CD8-positive, alpha-beta memory T cell (primary cell): Measurements from ENCODE around the gene UCKL1. TPM values are rescaled to one million over a fixed set of nuclear protein-coding genes. Genes with fewer than 3 reads are reported as not detected.
A peak's percentile ranks its signal among the peaks of the same experiment; 100 is the strongest.
"Not testable (repeated sequence)": the region's sequence is repeated elsewhere in the genome, so short reads cannot be mapped to it uniquely, and the experiment has no call there.

ENCODE experiments used
- CTCF ChIA-PET: fragments of 350-600 bp; sonication (Branson Sonifier 250); formaldehyde crosslinking; loops from one replicate; lab custom pipeline; 2021; ENCODE audit warnings: antibody characterized with exemption; lab: Charles Lee
- POLR2A ChIA-PET: fragments of 350-600 bp; sonication (Branson Sonifier 250); formaldehyde crosslinking; loops from one replicate; lab custom pipeline; 2021; ENCODE audit warnings: antibody characterized with exemption; lab: Charles Lee
- DNase-seq, 5 donors: peaks; one replicate each; pipeline versions ENCODE4 v3.0.0 to v3.0.0-alpha.2; 2020 to 2022; ENCODE audit warnings: mixed read lengths in 1 of 5
- H3K27ac ChIP-seq: one replicate; pipeline ENCODE4 v1.7.0; 2013; ENCODE audit warnings: low read depth, mild to moderate bottlenecking, low read length, moderate library complexity
- H3K27me3 ChIP-seq: 2 replicates; pipeline ENCODE4 v1.7.0; 2013; ENCODE audit warnings: low read length, mild to moderate bottlenecking; ENCODE audit not compliant: insufficient read depth, poor library complexity, severe bottlenecking
- H3K36me3 ChIP-seq: 2 replicates; pipeline ENCODE4 v1.7.0; 2013; ENCODE audit warnings: mild to moderate bottlenecking, low read length, moderate library complexity; ENCODE audit not compliant: insufficient read depth
- H3K4me1 ChIP-seq: 2 replicates; pipeline ENCODE4 v1.7.0; 2013; ENCODE audit warnings: mild to moderate bottlenecking, low read length, moderate library complexity; ENCODE audit not compliant: insufficient read depth
- H3K4me3 ChIP-seq: 2 replicates; pipeline ENCODE4 v1.7.0; 2013; ENCODE audit warnings: mild to moderate bottlenecking, low read length
- H3K9me3 ChIP-seq: 2 replicates; pipeline ENCODE4 v1.7.0; 2013; ENCODE audit warnings: mild to moderate bottlenecking, low read length
- H3K27ac Mint-ChIP-seq, 8 donors: one replicate each; pipeline ENCODE4 v1.8.0; 2020 to 2021; ENCODE audit warnings: mixed read lengths in 8 of 8, mild to moderate bottlenecking in 6 of 8, inconsistent platforms in 3 of 8, moderate library complexity in 3 of 8
- H3K27me3 Mint-ChIP-seq, 2 donors: one replicate each; pipeline ENCODE4 v1.8.0; 2020 to 2021; ENCODE audit warnings: mixed read lengths in 2 of 2, mild to moderate bottlenecking in 1 of 2, moderate library complexity in 1 of 2
- H3K36me3 Mint-ChIP-seq, 3 donors: one replicate each; pipeline ENCODE4 v1.8.0; 2020 to 2021; ENCODE audit warnings: mixed read lengths in 3 of 3, inconsistent platforms in 1 of 3, mild to moderate bottlenecking in 1 of 3
- H3K4me1 Mint-ChIP-seq, 3 donors: one replicate each; pipeline ENCODE4 v1.8.0; 2020 to 2021; ENCODE audit warnings: mixed read lengths in 3 of 3, inconsistent platforms in 1 of 3, mild to moderate bottlenecking in 1 of 3
- H3K4me3 Mint-ChIP-seq, 7 donors: one replicate each; pipeline ENCODE4 v1.8.0; 2020 to 2021; ENCODE audit warnings: mixed read lengths in 7 of 7, mild to moderate bottlenecking in 6 of 7, moderate library complexity in 4 of 7, inconsistent platforms in 2 of 7
- H3K9me3 Mint-ChIP-seq, 5 donors: one replicate each; pipeline ENCODE4 v1.8.0; 2020 to 2022; ENCODE audit warnings: mixed read lengths in 5 of 5, mild to moderate bottlenecking in 3 of 5, moderate library complexity in 2 of 5, inconsistent platforms in 1 of 5
- polyA plus RNA-seq: library from polyadenylated mRNA; unstranded; fragments of 300-500 nt; fragmentation: Illumina TruSeq; gene quantifications from one replicate; pipeline ENCODE4 v1.2.3, GENCODE V29; 2021
- total RNA-seq, 2 experiments: library from RNA; stranded (reverse); gene quantifications; one replicate each; pipeline ENCODE4 v1.2.3, GENCODE V29; 2021

UCKL1 gene
- total and polyA plus RNA-seq, 3 experiments from 2014 or later: 34.5 to 36.2 (median 35.7) TPM

DNA sequence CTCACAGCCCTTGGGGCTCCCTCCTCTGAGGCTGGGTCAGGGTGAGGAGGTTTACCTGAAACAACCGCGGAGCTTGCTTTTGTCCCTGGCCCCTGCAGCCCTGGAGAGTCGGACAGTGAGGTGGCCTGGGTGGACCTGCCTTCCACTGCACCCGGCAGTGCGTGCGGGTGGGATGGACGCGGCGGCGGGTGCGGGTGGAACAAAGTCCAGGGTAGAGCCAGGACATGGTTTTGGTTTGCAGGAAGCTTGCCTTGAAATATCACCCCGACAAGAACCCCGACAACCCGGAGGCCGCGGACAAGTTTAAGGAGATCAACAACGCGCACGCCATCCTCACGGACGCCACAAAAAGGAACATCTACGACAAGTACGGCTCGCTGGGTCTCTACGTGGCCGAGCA is 27.1 kb downstream of the UCKL1 start:
- no peak overlapping the region for H3K27ac Mint-ChIP-seq
- Histone ChIP-seq H3K9me3 (no peaks in the 10 kb centered on the region), H3K36me3 (peaks cover 33% of the 10 kb centered on the region), H3K27ac (no peak overlapping the region), H3K4me3 (no peak overlapping the region), H3K4me1 (no peaks in the 10 kb centered on the region), H3K27me3 (no peaks in the 10 kb centered on the region)
- peaks cover 11 to 28% (median 27%) of the 10 kb centered on the region in 3 donors for H3K4me1 Mint-ChIP-seq
- no peak for DNase-seq
- ChIA-PET POLR2A (no interaction called here), CTCF (interaction anchor here (1.6 kb wide), 1 partner anchor 110 kb away, joined by 4 read pairs; no protein-coding TSS in a partner anchor)
- H3K4me3 Mint-ChIP-seq: no peak overlapping the region
- H3K9me3 Mint-ChIP-seq: no peaks in the 10 kb centered on the region
- no peaks in the 10 kb centered on the region for H3K27me3 Mint-ChIP-seq
- H3K36me3 Mint-ChIP-seq: peaks cover 0 to 82% (median 10%) of the 10 kb centered on the region in 3 donors

DNA sequence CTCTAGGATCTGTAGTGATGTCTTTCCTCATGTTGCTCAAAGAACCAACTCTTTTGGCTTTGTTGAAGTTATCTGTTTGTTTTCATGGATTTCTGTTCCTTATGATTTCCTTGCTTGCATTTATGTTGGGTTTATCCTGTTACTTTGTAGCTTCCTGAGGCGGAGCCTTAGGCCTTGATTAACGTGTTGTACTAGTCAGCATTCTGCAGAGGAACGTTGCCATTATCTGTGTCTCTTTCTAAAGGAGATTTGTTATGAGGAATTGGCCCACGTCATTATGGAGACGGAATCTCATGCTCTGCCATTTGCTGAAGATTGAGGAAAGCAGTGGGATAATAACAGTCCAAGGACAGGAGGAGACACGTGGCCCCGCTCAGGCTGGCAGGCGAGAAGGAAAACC is 29.9 kb downstream of the UCKL1 start:
- Mint-ChIP-seq H3K27ac (peak overlapping the region in 2 of 8 donors; percentile 5 to 82), H3K9me3 (no peaks in the 10 kb centered on the region), H3K36me3 (peaks cover 0 to 64% (median 8%) of the 10 kb centered on the region in 3 donors), H3K4me3 (no peak overlapping the region), H3K27me3 (no peaks in the 10 kb centered on the region), H3K4me1 (peaks cover 14 to 33% (median 32%) of the 10 kb centered on the region in 3 donors)
- ChIA-PET CTCF (no interaction called here), POLR2A (no interaction called here)
- no peaks in the 10 kb centered on the region for H3K4me1 ChIP-seq
- no peaks in the 10 kb centered on the region for H3K9me3 ChIP-seq
- H3K4me3 ChIP-seq: no peak overlapping the region
- no peak overlapping the region for H3K27ac ChIP-seq
- no peaks in the 10 kb centered on the region for H3K27me3 ChIP-seq
- no peak for DNase-seq
- H3K36me3 ChIP-seq: peaks cover 21% of the 10 kb centered on the region

DNA sequence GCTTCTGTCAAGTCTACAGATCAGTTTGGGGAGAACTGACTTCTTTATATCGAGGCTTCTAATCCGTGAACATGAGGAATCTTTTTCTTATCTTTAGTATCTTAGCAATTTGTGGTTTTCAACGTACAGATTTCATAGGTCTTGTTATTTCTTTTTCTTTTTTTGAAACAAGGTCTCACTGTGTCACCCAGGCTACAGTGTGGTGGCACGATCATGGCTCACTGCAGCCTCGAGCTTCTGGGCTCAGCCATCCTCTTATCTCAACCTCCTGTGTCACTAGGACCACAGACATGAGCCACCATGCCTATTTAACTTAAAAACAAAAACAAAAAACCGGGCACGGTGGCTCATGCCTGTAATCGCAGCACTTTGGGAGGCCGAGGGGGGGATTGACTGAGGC is 32.0 kb downstream of the UCKL1 start:
- DNase-seq: no peak
- Mint-ChIP-seq H3K27me3 (no peaks in the 10 kb centered on the region), H3K27ac (peak overlapping the region in 3 of 8 donors; percentile 1 to 45 (median 17)), H3K36me3 (peaks cover 0 to 50% (median 5%) of the 10 kb centered on the region in 3 donors), H3K4me1 (peaks cover 14 to 33% (median 32%) of the 10 kb centered on the region in 3 donors), H3K4me3 (no peak overlapping the region), H3K9me3 (no peaks in the 10 kb centered on the region)
- no peaks in the 10 kb centered on the region for H3K27me3 ChIP-seq
- no peak overlapping the region for H3K27ac ChIP-seq
- H3K4me1 ChIP-seq: no peaks in the 10 kb centered on the region
- POLR2A ChIA-PET: no interaction called here
- CTCF ChIA-PET: interaction anchor here (1.2 kb wide), 1 partner anchor 50 kb away, joined by 3 read pairs; no protein-coding TSS in a partner anchor
- no peaks in the 10 kb centered on the region for H3K9me3 ChIP-seq
- H3K4me3 ChIP-seq: no peak overlapping the region
- H3K36me3 ChIP-seq: peaks cover 12% of the 10 kb centered on the region

DNA sequence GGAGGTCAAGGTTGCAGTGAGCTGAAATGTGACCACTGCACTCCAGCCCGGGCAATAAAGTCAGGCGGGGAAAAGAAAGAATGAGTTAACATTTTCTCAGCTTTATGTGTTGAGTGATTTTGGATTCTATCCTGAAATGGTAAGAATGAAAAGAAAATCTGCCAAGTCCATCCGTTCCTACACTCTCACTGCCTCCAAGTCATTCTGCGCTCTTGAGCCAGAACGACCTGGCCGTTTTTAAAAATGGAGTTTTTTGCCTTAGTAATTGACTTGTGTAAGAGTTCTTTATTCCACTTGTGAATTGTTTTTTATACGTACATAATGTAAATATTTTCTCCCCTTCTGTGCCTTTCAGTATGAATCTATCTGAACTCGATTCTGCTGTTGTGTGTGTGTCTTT is 32.6 kb downstream of the UCKL1 start:
- Histone ChIP-seq H3K36me3 (peaks cover 8% of the 10 kb centered on the region), H3K27ac (no peak overlapping the region), H3K4me3 (no peak overlapping the region), H3K4me1 (no peaks in the 10 kb centered on the region), H3K9me3 (no peaks in the 10 kb centered on the region), H3K27me3 (no peaks in the 10 kb centered on the region)
- peaks cover 14 to 33% (median 32%) of the 10 kb centered on the region in 3 donors for H3K4me1 Mint-ChIP-seq
- H3K36me3 Mint-ChIP-seq: peaks cover 0 to 49% (median 4%) of the 10 kb centered on the region in 3 donors
- POLR2A ChIA-PET: no interaction called here
- no peak for DNase-seq
- H3K9me3 Mint-ChIP-seq: no peaks in the 10 kb centered on the region
- no peaks in the 10 kb centered on the region for H3K27me3 Mint-ChIP-seq
- H3K4me3 Mint-ChIP-seq: no peak overlapping the region
- peak overlapping the region in 3 of 8 donors; percentile 1 to 45 (median 8) for H3K27ac Mint-ChIP-seq
- CTCF ChIA-PET: no interaction called here

DNA sequence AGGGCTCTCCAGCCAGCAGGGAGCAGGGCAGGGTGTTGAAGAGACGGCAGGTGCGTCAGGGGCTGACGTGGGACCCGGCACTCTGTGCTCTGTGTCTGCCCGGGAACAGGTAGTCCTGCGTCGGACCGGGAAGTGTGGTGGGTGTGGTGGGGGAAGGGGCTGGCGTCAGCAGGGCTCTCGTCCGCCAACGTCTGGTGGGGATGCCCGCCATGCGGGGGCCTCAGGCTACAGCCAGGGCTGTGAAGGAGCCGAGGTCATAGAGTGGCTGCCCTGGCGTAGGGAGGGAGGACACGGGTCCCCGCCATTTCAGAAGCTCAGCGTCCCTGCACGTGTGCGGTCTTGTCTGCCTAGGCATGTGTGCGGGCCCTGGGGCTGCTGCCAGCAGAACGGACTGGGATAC is 36.0 kb downstream of the UCKL1 start:
- no peak for DNase-seq
- H3K4me1 Mint-ChIP-seq: peaks cover 9 to 29% (median 18%) of the 10 kb centered on the region in 3 donors
- no peaks in the 10 kb centered on the region for H3K9me3 ChIP-seq
- H3K4me3 Mint-ChIP-seq: no peak overlapping the region
- no peaks in the 10 kb centered on the region for H3K4me1 ChIP-seq
- H3K27me3 ChIP-seq: no peaks in the 10 kb centered on the region
- H3K4me3 ChIP-seq: no peak overlapping the region
- H3K36me3 ChIP-seq: no peaks in the 10 kb centered on the region
- no peaks in the 10 kb centered on the region for H3K27me3 Mint-ChIP-seq
- H3K27ac ChIP-seq: no peak overlapping the region
- ChIA-PET CTCF (no interaction called here), POLR2A (no interaction called here)
- H3K36me3 Mint-ChIP-seq: peaks cover 2 to 40% (median 10%) of the 10 kb centered on the region in 3 donors
- H3K27ac Mint-ChIP-seq: peak overlapping the region in 1 of 8 donors; percentile 29
- H3K9me3 Mint-ChIP-seq: peaks cover 2 to 4% (median 4%) of the 10 kb centered on the region in 5 donors

DNA sequence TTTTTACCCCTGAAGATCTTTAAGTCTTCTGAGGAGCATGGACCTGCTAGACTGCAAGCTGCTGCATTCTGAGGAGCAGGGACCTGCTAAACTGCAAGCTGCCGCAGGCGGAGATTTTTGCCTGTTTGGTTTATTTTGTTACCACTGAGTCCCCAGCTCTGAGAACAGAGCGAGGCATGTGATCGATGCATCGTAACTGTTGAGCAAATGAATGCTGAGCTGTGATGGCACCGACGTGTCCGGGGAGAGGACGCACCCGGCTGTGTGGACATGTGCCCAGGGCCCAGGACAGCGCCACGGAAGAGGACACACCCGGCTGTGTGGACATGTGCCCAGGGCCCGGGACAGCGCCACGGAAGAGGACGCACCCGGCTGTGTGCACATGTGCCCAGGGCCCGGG is 37.1 kb downstream of the UCKL1 start:
- ChIA-PET POLR2A (no interaction called here), CTCF (no interaction called here)
- H3K4me3 Mint-ChIP-seq: no peak overlapping the region
- Histone ChIP-seq H3K4me3 (no peak overlapping the region), H3K9me3 (no peaks in the 10 kb centered on the region), H3K36me3 (no peaks in the 10 kb centered on the region), H3K4me1 (no peaks in the 10 kb centered on the region), H3K27ac (no peak overlapping the region), H3K27me3 (no peaks in the 10 kb centered on the region)
- H3K27me3 Mint-ChIP-seq: no peaks in the 10 kb centered on the region
- H3K4me1 Mint-ChIP-seq: peaks cover 9 to 21% (median 14%) of the 10 kb centered on the region in 3 donors
- peaks cover 7 to 39% (median 10%) of the 10 kb centered on the region in 3 donors for H3K36me3 Mint-ChIP-seq
- peaks cover 2 to 4% (median 4%) of the 10 kb centered on the region in 5 donors for H3K9me3 Mint-ChIP-seq
- no peak for DNase-seq
- no peak overlapping the region for H3K27ac Mint-ChIP-seq

DNA sequence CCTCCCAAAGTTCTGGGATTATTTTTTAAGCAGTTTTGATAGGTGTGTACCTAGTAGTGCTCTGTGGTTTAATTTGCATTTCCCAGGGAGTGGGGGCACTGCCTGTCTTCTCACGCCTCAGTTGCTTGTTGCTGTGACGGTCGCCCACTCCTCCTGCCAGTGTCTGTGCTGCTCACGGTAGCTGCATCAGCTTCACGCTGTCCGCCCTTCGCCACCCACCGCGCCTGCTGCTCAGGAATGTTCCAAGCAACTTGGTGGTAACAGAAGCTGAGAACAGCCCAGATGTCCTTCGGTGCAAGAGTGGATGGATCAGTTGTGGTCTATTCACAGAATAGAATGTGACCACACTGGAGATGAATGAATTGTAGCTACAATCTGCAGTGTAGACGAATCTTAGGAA is 38.4 kb downstream of the UCKL1 start:
- Mint-ChIP-seq H3K9me3 (peaks cover 2 to 4% (median 4%) of the 10 kb centered on the region in 5 donors), H3K36me3 (peaks cover 7 to 42% (median 10%) of the 10 kb centered on the region in 3 donors), H3K4me1 (peaks cover 10 to 25% (median 13%) of the 10 kb centered on the region in 3 donors), H3K27me3 (no peaks in the 10 kb centered on the region), H3K27ac (peak overlapping the region in 4 of 8 donors; percentile 6 to 78 (median 17)), H3K4me3 (no peak overlapping the region)
- H3K4me3 ChIP-seq: no peak overlapping the region
- no peaks in the 10 kb centered on the region for H3K9me3 ChIP-seq
- H3K27ac ChIP-seq: no peak overlapping the region
- H3K4me1 ChIP-seq: no peaks in the 10 kb centered on the region
- no peak for DNase-seq
- ChIA-PET CTCF (interaction anchor here (0.9 kb wide), 1 partner anchor 22 kb away, joined by 3 read pairs; no protein-coding TSS in a partner anchor), POLR2A (no interaction called here)
- H3K36me3 ChIP-seq: no peaks in the 10 kb centered on the region
- no peaks in the 10 kb centered on the region for H3K27me3 ChIP-seq

DNA sequence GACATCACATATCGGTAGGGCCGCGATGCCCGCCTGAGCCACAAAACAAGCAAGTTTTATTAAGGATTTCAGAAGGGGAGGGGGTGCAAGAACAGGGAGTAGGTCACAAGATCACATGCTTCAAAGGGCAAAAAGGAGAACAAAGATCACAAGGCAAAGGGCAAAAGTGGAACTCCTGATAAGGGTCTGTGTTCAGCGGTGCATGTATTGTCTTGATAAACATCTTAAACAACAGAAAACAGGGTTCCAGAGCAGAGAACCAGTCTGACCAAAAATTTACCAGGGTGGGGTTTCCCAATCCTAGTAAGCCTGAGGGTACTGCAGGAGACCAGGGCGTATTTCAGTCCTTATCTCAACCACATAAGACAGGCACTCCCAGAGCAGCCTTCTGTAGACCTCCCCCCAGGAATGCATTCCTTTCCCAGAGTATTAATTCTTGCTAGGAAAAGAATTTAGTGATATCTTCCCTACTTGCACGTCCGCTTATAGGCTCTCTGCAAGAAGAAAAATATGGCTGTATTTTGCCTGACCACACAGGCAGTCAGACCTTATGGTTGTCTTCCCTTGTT is 39.8 kb downstream of the UCKL1 start:
- H3K4me3 Mint-ChIP-seq, H3K36me3 ChIP-seq, H3K27me3 ChIP-seq, POLR2A ChIA-PET, H3K4me3 ChIP-seq, H3K27ac ChIP-seq, H3K4me1 ChIP-seq, DNase-seq, H3K27me3 Mint-ChIP-seq, H3K9me3 Mint-ChIP-seq, CTCF ChIA-PET, H3K9me3 ChIP-seq: not testable (repeated sequence)
- peak overlapping the region in 1 of 8 donors; percentile 47 for H3K27ac Mint-ChIP-seq
- H3K4me1 Mint-ChIP-seq: peaks cover 15 to 35% (median 17%) of the 10 kb centered on the region in 3 donors
- H3K36me3 Mint-ChIP-seq: peaks cover 7 to 37% (median 10%) of the 10 kb centered on the region in 3 donors
